HepG2 (cell line): ENCODE data around the gene TULP3. TPM values are rescaled to one million over a fixed set of nuclear protein-coding genes. Genes with fewer than 3 reads are reported as not detected.

Experiments
- ATAC-seq: fragments of 200-7000 bp; cut with Tn5 transposase; 3 replicates; pipeline ENCODE4 v1.9.1; 2020; ENCODE audit warnings: mild to moderate bottlenecking, moderate library complexity
- BruUV-seq: library from RNA; stranded (reverse); fragments of 400-500 nt; replicated peaks from 2 replicates; lab custom pipeline; 2021; lab: Mats Ljungman, UMichigan
- CTCF ChIA-PET: fragments of 300-600 bp; formaldehyde crosslinking; extraction: SDS; loops from one replicate; lab custom pipeline; 2021; ENCODE audit warnings: low total read pairs, inconsistent platforms, low intra/inter-chr PET ratio; lab: Yijun Ruan, JAX
- POLR2A ChIA-PET: fragments of 350-600 bp; sonication (Branson Sonifier 250); formaldehyde crosslinking; loops from one replicate; lab custom pipeline; 2020; ENCODE audit warnings: antibody characterized with exemption, inconsistent platforms; lab: Yijun Ruan, JAX
- DNase-seq: peaks from one replicate; pipeline ENCODE4 v3.0.0-alpha.2; 2015; ENCODE audit warnings: low spot score
- FAIRE-seq: peaks from 3 replicates; lab custom pipeline; 2011; peaks lifted over from hg19 to GRCh38; lab: Jason Lieb, UNC
- H2AFZ ChIP-seq: one replicate; pipeline ENCODE4 v1.6.1; 2011; ENCODE audit warnings: low read length, inconsistent platforms
- H3K27ac ChIP-seq: fragments of 300-600 bp; 3 replicates; pipeline ENCODE4 v1.8.0; 2011; ENCODE audit warnings: mixed run types, mild to moderate bottlenecking, mixed read lengths, low read length, inconsistent platforms; ENCODE audit not compliant: insufficient read depth; ENCODE audit errors: extremely low read length
- H3K27me3 ChIP-seq, 2 experiments: fragments of 200-600 bp in 1 of 2; 2 replicates in 1 of 2; 3 replicates in 1 of 2; pipeline versions ENCODE4 v1.6.0 to v1.8.0; 2011; ENCODE audit warnings: low read length in 2 of 2, mild to moderate bottlenecking in 2 of 2, moderate library complexity in 2 of 2, inconsistent platforms in 1 of 2; ENCODE audit not compliant: insufficient read depth in 2 of 2, control insufficient read depth in 1 of 2
- H3K36me3 ChIP-seq, 2 experiments: fragments of 200-600 bp in 1 of 2; replicated peaks in 1 of 2; 2 replicates in 1 of 2; 3 replicates in 1 of 2; pipeline versions ENCODE4 v1.5.1 to v1.8.0; 2011; ENCODE audit warnings: low read length in 2 of 2, inconsistent platforms in 1 of 2; ENCODE audit not compliant: insufficient read depth in 2 of 2, control insufficient read depth in 1 of 2
- H3K4me1 ChIP-seq: 2 replicates; pipeline ENCODE4 v1.5.1; 2012; ENCODE audit warnings: low read length, inconsistent platforms; ENCODE audit not compliant: insufficient read depth
- H3K4me2 ChIP-seq: 2 replicates; pipeline ENCODE4 v1.6.0; 2011; ENCODE audit warnings: low read depth, low read length, inconsistent platforms
- H3K4me3 ChIP-seq, 3 experiments: fragments of 200-600 bp in 1 of 3; sonication (generic), shearing (Covaris generic) in 1 of 3; replicated peaks in 1 of 3; 2 replicates each; pipeline ENCODE4 v1.5.1; 2011 to 2016; ENCODE audit warnings: low read length in 3 of 3, inconsistent platforms in 2 of 3, low read depth in 2 of 3, mild to moderate bottlenecking in 2 of 3, control low read depth in 1 of 3, mixed read lengths in 1 of 3; ENCODE audit not compliant: insufficient read depth in 1 of 3
- H3K79me2 ChIP-seq: one replicate; pipeline ENCODE4 v1.6.1; 2011; ENCODE audit warnings: low read length, inconsistent platforms; ENCODE audit not compliant: insufficient read depth
- H3K9ac ChIP-seq: 2 replicates; pipeline ENCODE4 v1.6.0; 2011; ENCODE audit warnings: mild to moderate bottlenecking, low read depth, low read length, inconsistent platforms; ENCODE audit not compliant: insufficient read depth
- H3K9me3 ChIP-seq: 2 replicates; pipeline ENCODE4 v1.5.1; 2012; ENCODE audit warnings: mild to moderate bottlenecking, low read length
- H4K20me1 ChIP-seq: 2 replicates; pipeline ENCODE4 v1.6.0; 2011; ENCODE audit warnings: inconsistent platforms, mild to moderate bottlenecking, low read length, moderate library complexity; ENCODE audit not compliant: insufficient read depth
- ATF7 ChIP-seq, 2 experiments: fragments of 450-650 bp in 1 of 2; sonication (generic) in 1 of 2; formaldehyde crosslinking in 1 of 2; IDR thresholded peaks; 2 replicates each; pipeline versions ENCODE4 v1.4.0 to v1.6.1; 2016 to 2020; ENCODE audit warnings: antibody characterized with exemption in 1 of 2, mild to moderate bottlenecking in 1 of 2, missing genetic modification reagents in 1 of 2
- ERF ChIP-seq: IDR thresholded peaks from 2 replicates; pipeline ENCODE4 v1.6.1; 2018; ENCODE audit warnings: missing biosample characterization, missing genetic modification reagents
- SMAD1 ChIP-seq: sonication (generic); formaldehyde crosslinking; IDR thresholded peaks from 2 replicates; pipeline ENCODE4 v1.4.0; 2020; ENCODE audit warnings: missing genetic modification reagents, low read depth, mild to moderate bottlenecking, borderline replicate concordance
- TAF15 ChIP-seq: fragments of 200-400 bp; formaldehyde crosslinking; IDR thresholded peaks from one replicate; pipeline ENCODE4 v1.6.1; 2018; ENCODE audit warnings: mild to moderate bottlenecking, low read depth, low read length; ENCODE audit not compliant: poor library complexity, severe bottlenecking
- ZNF143 ChIP-seq: sonication (generic); formaldehyde crosslinking; IDR thresholded peaks from 2 replicates; pipeline ENCODE4 v1.4.0; 2020; ENCODE audit warnings: missing genetic modification reagents
- ZNF7 ChIP-seq: IDR thresholded peaks from 2 replicates; pipeline ENCODE4 v1.6.1; 2016; ENCODE audit warnings: missing biosample characterization, missing genetic modification reagents
- ZNF749 ChIP-seq: sonication (generic); formaldehyde crosslinking; IDR thresholded peaks from 2 replicates; pipeline ENCODE4 v1.8.0; 2022; ENCODE audit warnings: mild to moderate bottlenecking, missing genetic modification reagents, moderate library complexity, borderline replicate concordance
- WGBS: methylation state at CpG from one replicate; pipeline ENCODE4 v1.1.6; 2017; ENCODE audit warnings: low lambda C conversion rate; 5-methylcytosine and 5-hydroxymethylcytosine counted together
- in situ Hi-C: cut with HindIII; loops from 2 replicates; pipeline ENCODE4 v1.10.0; 2017; ENCODE audit warnings: low pct_unique_long_range_greater_than_20kb; ENCODE audit not compliant: extremely low pct_ligation_motif_present
- intact Hi-C: fragments of 100-400 bp; cut with micrococcal nuclease; formaldehyde crosslinking; loops from one replicate; pipeline ENCODE4 v1.10.0; 2022; ENCODE audit not compliant: unreplicated experiment
- polyA plus RNA-seq, 8 experiments: library from polyadenylated mRNA; depleted of rRNA in 3 of 8; stranded (reverse) in 7 of 8; unstranded in 1 of 8; fragments of >200 nt; fragmentation: Illumina TruSeq in 4 of 8; extraction: Trizol in 4 of 8; gene quantifications; 2 replicates each; pipeline versions ENCODE4 v1.2.1 to v1.2.3, GENCODE V29; 2011 to 2016; ENCODE audit warnings: low read depth in 4 of 8, missing spikeins in 1 of 8, mixed read lengths in 1 of 8; ENCODE audit not compliant: insufficient read depth in 1 of 8
- total RNA-seq, 5 experiments: library from RNA; depleted of rRNA; stranded (reverse); fragments of >200 nt; fragmentation: Illumina TruSeq; extraction: Trizol; gene quantifications; 2 replicates each; pipeline ENCODE4 v1.2.3, GENCODE V29; 2016; ENCODE audit warnings: low read depth in 1 of 5
- TF ChIP-seq, protein P1 (sequence below): sonication (generic); formaldehyde crosslinking; IDR thresholded peaks from 2 replicates; pipeline ENCODE4 v1.4.0; 2020; ENCODE audit warnings: missing genetic modification reagents, borderline replicate concordance
- TF ChIP-seq, protein P2 (sequence below): sonication (generic); formaldehyde crosslinking; IDR thresholded peaks from one replicate; pipeline ENCODE4 v1.5.1; 2020; ENCODE audit warnings: mild to moderate bottlenecking, missing genetic modification reagents; ENCODE audit errors: not compliant biosample characterization
- TF ChIP-seq, protein P3 (sequence below): sonication (generic); formaldehyde crosslinking; IDR thresholded peaks from 2 replicates; pipeline ENCODE4 v1.8.1; 2023; ENCODE audit warnings: mild to moderate bottlenecking, inconsistent platforms, moderate library complexity, missing genetic modification reagents, borderline replicate concordance

The TULP3 gene
- total and polyA plus RNA-seq, 2 of the 13 experiments (the other 11 are each of a cell fraction or from before 2014, with no cell fraction given) = 11.2 to 13.2 TPM

DNA sequence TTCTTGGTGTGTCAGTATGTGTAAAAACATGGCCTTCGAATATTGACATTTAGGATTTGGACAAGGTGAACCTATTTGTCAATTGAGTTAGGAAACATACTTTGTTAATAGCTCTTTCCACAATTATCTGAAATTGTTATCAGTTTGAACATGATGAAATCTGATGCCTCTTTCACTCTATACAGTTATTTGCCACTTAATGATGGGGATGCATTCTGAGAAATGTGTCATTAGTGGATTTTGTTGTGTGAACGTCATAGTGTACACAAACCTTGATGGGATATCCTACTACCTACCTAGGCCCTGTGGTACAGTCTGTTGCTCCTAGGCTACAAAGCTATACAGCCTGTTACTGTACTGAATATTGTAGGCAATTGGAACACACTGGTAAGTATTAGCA, 4.8 kb downstream of the TULP3 start:
- 58% methylated on average over 2 of the region's 2 CpGs for WGBS
- Histone ChIP-seq H4K20me1 (no peaks in the 10 kb centered on the region), H3K4me2 (no peak overlapping the region), H3K4me3 (no peak overlapping the region), H3K27me3 (no peaks in the 10 kb centered on the region), H2AFZ (no peak overlapping the region), H3K27ac (peak overlapping the region; percentile 18), H3K9me3 (no peaks in the 10 kb centered on the region), H3K4me1 (peaks cover 32% of the 10 kb centered on the region), H3K9ac (no peak overlapping the region), H3K79me2 (peaks cover 31% of the 10 kb centered on the region), H3K36me3 (no peaks in the 10 kb centered on the region)
- intact Hi-C loops = no loop called here
- POLR2A ChIA-PET = no interaction called here
- DNase-seq = no peak
- in situ Hi-C loops = no loop called here
- ATAC-seq = no peak
- CTCF ChIA-PET = no interaction called here
- BruUV-seq = no TSS peak
- no peak for FAIRE-seq
- TF ChIP-seq, protein P1, sequence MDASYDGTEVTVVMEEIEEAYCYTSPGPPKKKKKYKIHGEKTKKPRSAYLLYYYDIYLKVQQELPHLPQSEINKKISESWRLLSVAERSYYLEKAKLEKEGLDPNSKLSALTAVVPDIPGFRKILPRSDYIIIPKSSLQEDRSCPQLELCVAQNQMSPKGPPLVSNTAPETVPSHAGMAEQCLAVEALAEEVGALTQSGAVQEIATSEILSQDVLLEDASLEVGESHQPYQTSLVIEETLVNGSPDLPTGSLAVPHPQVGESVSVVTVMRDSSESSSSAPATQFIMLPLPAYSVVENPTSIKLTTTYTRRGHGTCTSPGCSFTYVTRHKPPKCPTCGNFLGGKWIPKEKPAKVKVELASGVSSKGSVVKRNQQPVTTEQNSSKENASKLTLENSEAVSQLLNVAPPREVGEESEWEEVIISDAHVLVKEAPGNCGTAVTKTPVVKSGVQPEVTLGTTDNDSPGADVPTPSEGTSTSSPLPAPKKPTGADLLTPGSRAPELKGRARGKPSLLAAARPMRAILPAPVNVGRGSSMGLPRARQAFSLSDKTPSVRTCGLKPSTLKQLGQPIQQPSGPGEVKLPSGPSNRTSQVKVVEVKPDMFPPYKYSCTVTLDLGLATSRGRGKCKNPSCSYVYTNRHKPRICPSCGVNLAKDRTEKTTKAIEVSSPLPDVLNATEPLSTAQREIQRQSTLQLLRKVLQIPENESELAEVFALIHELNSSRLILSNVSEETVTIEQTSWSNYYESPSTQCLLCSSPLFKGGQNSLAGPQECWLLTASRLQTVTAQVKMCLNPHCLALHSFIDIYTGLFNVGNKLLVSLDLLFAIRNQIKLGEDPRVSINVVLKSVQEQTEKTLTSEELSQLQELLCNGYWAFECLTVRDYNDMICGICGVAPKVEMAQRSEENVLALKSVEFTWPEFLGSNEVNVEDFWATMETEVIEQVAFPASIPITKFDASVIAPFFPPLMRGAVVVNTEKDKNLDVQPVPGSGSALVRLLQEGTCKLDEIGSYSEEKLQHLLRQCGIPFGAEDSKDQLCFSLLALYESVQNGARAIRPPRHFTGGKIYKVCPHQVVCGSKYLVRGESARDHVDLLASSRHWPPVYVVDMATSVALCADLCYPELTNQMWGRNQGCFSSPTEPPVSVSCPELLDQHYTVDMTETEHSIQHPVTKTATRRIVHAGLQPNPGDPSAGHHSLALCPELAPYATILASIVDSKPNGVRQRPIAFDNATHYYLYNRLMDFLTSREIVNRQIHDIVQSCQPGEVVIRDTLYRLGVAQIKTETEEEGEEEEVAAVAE (CRISPR knock-in tag) = no peak
- TF ChIP-seq ZNF7 (CRISPR knock-in tag) (no peak), SMAD1 (CRISPR knock-in tag) (no peak), ZNF749 (CRISPR knock-in tag) (no peak), ZNF143 (CRISPR knock-in tag) (no peak), TAF15 (no peak), ERF (no peak), ATF7 (IDR thresholded peaks at IDR 0.05) (no peak), ATF7 (CRISPR knock-in tag; IDR thresholded peaks at IDR 0.05) (no peak)
- TF ChIP-seq, protein P2, sequence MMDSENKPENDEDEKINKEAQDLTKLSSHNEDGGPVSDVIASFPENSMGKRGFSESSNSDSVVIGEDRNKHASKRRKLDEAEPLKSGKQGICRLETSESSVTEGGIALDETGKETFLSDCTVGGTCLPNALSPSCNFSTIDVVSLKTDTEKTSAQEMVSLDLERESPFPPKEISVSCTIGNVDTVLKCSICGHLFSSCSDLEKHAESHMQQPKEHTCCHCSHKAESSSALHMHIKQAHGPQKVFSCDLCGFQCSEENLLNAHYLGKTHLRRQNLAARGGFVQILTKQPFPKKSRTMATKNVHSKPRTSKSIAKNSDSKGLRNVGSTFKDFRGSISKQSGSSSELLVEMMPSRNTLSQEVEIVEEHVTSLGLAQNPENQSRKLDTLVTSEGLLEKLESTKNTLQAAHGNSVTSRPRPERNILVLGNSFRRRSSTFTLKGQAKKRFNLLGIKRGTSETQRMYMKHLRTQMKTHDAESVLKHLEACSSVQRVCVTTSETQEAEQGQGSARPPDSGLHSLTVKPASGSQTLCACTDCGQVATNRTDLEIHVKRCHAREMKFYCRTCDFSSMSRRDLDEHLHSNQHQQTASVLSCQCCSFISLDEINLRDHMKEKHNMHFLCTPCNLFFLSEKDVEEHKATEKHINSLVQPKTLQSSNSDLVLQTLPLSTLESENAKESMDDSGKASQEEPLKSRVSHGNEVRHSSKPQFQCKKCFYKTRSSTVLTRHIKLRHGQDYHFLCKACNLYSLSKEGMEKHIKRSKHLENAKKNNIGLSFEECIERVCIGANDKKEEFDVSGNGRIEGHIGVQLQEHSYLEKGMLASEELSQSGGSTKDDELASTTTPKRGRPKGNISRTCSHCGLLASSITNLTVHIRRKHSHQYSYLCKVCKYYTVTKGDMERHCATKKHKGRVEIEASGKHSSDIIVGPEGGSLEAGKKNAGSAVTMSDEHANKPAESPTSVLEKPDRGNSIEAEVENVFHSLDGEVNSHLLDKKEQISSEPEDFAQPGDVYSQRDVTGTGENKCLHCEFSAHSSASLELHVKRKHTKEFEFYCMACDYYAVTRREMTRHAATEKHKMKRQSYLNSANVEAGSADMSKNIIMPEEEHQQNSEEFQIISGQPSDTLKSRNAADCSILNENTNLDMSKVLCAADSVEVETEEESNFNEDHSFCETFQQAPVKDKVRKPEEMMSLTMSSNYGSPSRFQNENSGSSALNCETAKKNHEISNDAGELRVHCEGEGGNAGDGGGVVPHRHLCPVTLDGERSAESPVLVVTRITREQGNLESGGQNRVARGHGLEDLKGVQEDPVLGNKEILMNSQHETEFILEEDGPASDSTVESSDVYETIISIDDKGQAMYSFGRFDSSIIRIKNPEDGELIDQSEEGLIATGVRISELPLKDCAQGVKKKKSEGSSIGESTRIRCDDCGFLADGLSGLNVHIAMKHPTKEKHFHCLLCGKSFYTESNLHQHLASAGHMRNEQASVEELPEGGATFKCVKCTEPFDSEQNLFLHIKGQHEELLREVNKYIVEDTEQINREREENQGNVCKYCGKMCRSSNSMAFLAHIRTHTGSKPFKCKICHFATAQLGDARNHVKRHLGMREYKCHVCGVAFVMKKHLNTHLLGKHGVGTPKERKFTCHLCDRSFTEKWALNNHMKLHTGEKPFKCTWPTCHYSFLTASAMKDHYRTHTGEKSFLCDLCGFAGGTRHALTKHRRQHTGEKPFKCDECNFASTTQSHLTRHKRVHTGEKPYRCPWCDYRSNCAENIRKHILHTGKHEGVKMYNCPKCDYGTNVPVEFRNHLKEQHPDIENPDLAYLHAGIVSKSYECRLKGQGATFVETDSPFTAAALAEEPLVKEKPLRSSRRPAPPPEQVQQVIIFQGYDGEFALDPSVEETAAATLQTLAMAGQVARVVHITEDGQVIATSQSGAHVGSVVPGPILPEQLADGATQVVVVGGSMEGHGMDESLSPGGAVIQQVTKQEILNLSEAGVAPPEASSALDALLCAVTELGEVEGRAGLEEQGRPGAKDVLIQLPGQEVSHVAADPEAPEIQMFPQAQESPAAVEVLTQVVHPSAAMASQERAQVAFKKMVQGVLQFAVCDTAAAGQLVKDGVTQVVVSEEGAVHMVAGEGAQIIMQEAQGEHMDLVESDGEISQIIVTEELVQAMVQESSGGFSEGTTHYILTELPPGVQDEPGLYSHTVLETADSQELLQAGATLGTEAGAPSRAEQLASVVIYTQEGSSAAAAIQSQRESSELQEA (CRISPR knock-in tag) = no peak
- TF ChIP-seq, protein P3, sequence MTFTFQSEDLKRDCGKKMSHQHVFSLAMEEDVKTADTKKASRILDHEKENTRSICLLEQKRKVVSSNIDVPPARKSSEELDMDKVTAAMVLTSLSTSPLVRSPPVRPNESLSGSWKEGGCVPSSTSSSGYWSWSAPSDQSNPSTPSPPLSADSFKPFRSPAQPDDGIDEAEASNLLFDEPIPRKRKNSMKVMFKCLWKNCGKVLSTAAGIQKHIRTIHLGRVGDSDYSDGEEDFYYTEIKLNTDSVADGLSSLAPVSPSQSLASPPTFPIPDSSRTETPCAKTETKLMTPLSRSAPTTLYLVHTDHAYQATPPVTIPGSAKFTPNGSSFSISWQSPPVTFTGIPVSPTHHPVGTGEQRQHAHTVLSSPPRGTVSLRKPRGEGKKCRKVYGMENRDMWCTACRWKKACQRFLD = no peak
